ENCODE results near the gene BCAM.

DNA sequence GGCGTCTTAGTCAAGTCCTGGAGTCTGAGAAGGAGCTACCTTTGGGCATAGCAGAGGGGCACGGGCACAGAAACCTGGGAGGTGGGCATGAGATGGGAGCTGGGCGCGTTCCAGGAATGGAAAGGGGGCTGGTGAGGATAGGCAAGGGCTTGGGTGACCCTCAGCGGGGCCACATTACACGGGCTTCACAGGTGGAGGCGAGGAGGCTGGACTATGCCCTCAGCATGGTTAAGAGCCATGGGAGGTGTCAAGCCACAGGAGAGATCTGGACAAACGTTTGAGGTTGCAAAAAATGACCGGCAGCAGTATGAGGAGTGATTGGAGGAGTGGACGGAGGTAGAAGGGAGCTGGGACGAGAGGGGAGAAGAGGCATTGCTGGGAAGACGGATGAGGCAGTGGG lies 58.7 kb downstream of the BCAM start:
- TF ChIP-seq, protein P1, sequence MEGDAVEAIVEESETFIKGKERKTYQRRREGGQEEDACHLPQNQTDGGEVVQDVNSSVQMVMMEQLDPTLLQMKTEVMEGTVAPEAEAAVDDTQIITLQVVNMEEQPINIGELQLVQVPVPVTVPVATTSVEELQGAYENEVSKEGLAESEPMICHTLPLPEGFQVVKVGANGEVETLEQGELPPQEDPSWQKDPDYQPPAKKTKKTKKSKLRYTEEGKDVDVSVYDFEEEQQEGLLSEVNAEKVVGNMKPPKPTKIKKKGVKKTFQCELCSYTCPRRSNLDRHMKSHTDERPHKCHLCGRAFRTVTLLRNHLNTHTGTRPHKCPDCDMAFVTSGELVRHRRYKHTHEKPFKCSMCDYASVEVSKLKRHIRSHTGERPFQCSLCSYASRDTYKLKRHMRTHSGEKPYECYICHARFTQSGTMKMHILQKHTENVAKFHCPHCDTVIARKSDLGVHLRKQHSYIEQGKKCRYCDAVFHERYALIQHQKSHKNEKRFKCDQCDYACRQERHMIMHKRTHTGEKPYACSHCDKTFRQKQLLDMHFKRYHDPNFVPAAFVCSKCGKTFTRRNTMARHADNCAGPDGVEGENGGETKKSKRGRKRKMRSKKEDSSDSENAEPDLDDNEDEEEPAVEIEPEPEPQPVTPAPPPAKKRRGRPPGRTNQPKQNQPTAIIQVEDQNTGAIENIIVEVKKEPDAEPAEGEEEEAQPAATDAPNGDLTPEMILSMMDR (IDR thresholded peaks at IDR 0.05; ENCODE audit: low read depth, low read length, poor library complexity, severe bottlenecking) = no peak
- TF ChIP-seq EZH2phosphoT487 (IDR thresholded peaks at IDR 0.05; ENCODE audit: borderline replicate concordance, low read length) = no peak
